Smooth muscle cell of the brain vasculature (primary cell): ENCODE measurements around the gene PCDHGA1.

ENCODE experiments used
- DNase-seq: peaks from one replicate; pipeline ENCODE4 v3.0.0-alpha.2; 2012; ENCODE audit warnings: low read depth, low spot score

The PCDHGA1 gene

GRCh38 chr5:141512911-141513626 is 182.8 kb downstream of the PCDHGA1 start:
- no peak for DNase-seq

- DNase-seq: no peak
Measured at GRCh38 chr5:141513627-141514329, 183.5 kb downstream of the PCDHGA1 start.

- no peak for DNase-seq
Measured at GRCh38 chr5:141514330-141515133, 184.2 kb downstream of the PCDHGA1 start.

GRCh38 chr5:141515141-141515540 is 184.8 kb downstream of the PCDHGA1 start:
- no peak for DNase-seq

GRCh38 chr5:141515946-141516671 is 185.8 kb downstream of the PCDHGA1 start:
- DNase-seq: no peak

GRCh38 chr5:141516672-141517025 is 186.3 kb downstream of the PCDHGA1 start:
- DNase-seq: no peak

- DNase-seq: no peak
Measured at GRCh38 chr5:141517312-141517711, 187.0 kb downstream of the PCDHGA1 start.

- DNase-seq: no peak
Measured at GRCh38 chr5:141517880-141518617, 187.7 kb downstream of the PCDHGA1 start.

GRCh38 chr5:141518618-141519015 is 188.3 kb downstream of the PCDHGA1 start:
- no peak for DNase-seq

- no peak for DNase-seq
Measured at GRCh38 chr5:141519605-141520565, 189.6 kb downstream of the PCDHGA1 start.

GRCh38 chr5:141521244-141521781 is 191.0 kb downstream of the PCDHGA1 start:
- DNase-seq: peak; percentile 92

- no peak for DNase-seq
Measured at GRCh38 chr5:141522301-141522700, 192.0 kb downstream of the PCDHGA1 start.

GRCh38 chr5:141523991-141524390 is 193.7 kb downstream of the PCDHGA1 start:
- no peak for DNase-seq

GRCh38 chr5:141524604-141525597 is 194.6 kb downstream of the PCDHGA1 start:
- DNase-seq: peak; percentile 92

GRCh38 chr5:141525653-141526052 is 195.3 kb downstream of the PCDHGA1 start:
- no peak for DNase-seq

- DNase-seq: no peak
Measured at GRCh38 chr5:141527426-141527825, 197.1 kb downstream of the PCDHGA1 start.

GRCh38 chr5:141528291-141528984 is 198.1 kb downstream of the PCDHGA1 start:
- no peak for DNase-seq

GRCh38 chr5:141529002-141529401 is 198.7 kb downstream of the PCDHGA1 start:
- DNase-seq: no peak
